SKM-1 treated with dmso at 0.1 percent for 144 hours (cell line): ENCODE data around the gene SOX9.

Experiments
- DNase-seq: peaks from one replicate; lab custom pipeline; 2025; ENCODE audit not compliant: unreplicated experiment; lab: John Stamatoyannopoulos, UW

The SOX9 gene

DNA sequence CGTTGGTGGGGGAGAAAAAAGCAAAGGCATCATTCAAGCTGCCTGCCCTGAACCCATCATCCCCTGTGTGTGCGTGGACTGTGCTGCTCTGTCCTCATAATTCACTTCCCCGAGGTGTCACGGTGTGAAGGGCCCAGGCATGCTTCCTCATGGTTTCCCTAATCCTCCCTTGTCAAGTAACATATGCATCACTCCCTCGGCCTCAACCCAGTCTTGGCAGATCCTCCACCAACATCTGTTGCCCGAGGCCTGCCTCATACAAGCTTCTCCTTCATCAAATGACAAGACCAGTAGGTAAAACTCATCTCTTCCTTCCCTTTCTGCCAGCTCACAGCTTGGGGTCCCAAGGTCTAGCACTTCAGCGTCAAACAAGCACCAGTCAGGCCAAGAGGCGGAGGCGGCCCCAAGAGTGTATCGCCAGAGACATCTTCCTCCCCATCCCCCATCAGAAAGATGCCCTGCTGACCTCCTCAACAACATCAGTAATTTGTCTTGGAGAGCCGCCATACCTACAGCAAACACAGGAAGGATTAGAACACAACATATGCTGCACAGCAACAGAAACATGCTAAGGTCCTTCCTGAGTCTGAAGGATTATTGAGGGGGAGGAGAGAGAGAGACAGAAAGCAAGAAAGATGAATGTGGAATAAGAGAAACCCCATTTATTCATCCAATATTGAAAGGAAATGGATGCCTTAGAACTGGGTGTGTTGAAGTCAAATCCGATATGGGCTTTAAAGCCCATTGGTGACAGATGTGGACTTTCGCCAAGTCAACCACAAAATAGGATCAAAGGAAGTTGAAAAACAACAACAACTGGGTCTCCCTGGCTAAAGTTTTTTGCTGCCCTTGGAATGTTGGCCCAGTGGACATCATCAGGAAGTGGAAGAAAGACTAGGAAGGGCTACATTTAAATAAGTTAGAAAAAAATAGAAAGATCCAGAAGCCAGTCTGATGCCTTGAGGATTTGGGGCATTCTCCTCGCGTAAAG is 38.4 kb downstream of the SOX9 start:
- no peak for DNase-seq

DNA sequence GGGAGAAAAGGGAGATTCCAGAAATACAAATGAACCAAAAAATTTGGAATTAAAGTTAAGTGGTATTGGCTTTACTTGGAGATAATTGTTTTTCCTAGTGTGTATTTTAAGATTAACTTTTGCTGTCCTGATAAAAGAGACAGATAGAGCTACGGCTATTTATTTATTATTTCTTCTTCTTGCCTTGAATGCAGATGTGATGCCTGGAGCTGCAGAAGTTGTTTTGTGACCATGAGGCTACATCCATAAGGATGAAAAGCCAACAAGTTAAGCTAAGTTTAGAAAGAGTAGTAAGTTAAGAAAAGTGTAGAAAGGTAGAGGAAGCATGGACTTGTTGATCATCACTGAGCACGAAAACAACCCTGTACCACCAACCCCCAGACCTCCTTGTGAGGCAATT is 41.7 kb downstream of the SOX9 start:
- no peak for DNase-seq

DNA sequence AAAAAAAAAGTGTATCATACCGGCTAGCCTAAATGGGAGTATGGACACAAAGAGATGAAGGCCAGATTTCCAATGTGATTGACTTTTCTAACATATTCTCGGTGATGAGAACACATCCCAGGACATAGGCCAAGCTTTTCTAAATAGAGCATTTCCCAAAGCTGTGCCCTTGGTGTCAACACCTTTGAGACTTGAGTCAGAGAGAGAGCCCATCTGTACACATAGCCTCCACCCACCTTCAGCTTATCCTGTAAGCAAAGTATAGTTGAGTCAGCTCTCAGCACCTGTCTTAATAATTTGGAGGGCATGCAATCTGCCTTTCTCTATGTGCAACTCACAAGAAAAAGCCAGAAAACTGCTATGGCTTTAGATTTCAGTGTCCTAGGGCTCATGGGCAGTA is 42.7 kb downstream of the SOX9 start:
- DNase-seq, result no peak

DNA sequence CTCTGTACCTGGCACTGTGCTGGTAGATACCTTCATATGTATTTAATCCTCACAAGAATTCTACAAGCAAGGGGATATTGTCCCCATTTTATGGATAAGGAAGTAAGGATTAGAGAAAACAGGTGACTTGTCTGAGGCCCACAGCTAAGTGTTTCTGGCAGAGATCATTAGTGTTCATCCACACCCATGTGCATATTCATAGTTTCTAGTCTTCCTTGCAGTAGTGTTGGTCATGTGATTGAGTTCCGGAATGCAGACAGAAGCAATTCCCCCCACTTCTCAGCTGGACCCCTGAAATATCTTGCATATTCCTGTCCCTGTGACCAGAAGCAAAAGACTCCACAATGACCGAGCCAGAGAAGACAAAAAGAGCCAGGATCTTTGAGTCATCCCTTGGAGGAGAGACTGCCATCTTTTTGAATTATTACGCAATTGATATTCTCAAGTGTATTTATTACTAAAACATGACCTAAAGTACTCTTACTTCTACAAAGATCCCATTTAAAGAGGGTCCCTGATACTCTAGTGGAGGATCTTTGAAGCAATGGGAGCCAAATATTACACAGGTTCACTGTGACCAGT is 43.4 kb downstream of the SOX9 start:
- no peak for DNase-seq

DNA sequence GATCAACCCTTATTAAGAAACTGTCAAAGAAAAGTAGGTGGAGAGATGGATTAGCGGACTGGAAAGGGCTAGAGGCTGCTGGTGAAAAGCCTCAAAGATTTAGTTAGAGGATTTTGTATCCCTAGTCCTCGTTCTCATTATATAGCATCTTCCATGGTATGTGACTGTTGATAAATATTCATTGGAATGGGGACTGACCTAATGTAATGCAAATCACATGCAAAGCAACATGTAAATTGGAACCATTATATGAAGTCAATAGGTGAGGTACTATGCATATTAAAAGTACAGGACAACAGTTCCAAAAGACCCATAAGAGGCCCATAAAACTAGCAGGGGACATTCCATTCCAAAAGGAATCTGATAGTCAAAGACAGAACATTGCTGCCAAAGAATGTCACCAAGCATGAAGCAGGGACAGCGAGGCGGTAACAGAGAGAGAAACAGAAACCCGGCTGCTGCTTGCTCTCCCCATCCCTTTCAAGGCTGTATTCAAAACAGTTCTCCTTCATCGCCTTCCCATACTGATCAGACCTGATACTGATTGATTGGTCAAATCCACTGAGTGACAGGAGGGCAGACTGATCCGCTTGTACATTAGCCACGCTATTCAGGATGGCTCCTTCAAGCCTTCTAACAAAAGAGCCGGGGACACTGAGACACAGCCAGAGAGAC is 44.5 kb downstream of the SOX9 start:
- no peak for DNase-seq

DNA sequence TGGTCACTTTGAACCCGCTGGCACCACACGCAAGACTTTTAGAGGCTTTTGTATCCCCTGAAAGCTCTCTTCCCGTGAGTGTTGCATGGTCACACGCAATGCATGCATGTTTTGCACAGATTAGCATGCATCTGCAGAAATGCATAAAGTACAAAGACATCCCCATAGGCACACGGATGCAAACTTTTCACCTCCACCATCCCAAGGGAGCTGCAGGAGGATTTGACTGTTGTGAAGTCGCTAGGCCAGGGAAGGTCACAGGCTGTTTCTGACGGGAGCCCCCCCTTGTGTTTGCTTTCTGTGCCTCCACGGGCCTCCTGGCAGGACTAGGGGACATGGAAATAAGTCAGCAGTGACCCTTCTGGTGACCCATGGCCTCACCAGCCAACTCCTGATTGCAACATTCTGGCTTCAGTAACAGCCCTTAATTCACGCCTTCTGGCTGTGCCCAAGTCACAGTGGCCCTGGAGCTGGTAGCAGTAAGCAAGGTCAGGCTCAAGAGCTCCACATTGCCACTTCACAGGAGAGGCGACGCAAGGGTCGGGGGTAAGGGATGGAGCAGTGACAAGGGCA is 45.1 kb downstream of the SOX9 start:
- no peak for DNase-seq

DNA sequence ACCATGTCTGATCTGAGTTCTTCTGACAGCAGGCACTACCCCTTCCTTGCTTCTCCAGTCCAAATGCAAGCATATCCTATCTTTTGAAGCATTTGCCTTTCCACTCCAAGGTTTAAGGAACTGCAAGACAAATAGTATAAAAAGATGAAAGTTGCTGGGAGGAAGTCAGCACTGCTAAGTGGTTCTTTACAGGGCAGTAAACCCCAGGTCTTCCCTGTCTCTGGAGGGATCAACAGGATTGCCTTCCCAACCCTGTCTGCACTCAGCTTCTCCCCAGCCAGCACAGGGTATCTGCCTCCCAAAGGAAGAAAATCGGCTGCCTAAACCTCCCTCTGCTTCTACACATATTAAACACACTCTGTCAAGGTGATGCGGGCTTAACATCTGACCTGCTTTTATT is 46.8 kb downstream of the SOX9 start:
- no peak for DNase-seq

DNA sequence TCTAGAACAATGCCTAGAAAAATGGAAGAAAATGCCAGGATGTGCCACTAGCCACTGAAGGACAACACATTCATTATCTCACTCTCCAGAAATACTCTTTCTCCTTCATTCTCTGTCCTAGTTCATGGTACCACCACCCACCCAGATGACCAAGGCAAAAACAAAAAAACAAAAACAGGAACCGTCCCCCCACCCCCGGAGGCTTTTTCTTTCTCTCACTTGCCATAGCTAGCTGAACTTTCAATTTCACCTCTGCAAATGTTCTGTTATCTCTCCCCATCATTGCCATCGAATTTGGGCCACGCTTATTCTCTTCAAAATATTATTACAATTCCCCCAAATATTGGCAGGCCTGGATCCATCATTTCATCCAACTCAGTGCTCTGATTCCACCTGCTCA is 49.0 kb downstream of the SOX9 start:
- DNase-seq, result no peak

DNA sequence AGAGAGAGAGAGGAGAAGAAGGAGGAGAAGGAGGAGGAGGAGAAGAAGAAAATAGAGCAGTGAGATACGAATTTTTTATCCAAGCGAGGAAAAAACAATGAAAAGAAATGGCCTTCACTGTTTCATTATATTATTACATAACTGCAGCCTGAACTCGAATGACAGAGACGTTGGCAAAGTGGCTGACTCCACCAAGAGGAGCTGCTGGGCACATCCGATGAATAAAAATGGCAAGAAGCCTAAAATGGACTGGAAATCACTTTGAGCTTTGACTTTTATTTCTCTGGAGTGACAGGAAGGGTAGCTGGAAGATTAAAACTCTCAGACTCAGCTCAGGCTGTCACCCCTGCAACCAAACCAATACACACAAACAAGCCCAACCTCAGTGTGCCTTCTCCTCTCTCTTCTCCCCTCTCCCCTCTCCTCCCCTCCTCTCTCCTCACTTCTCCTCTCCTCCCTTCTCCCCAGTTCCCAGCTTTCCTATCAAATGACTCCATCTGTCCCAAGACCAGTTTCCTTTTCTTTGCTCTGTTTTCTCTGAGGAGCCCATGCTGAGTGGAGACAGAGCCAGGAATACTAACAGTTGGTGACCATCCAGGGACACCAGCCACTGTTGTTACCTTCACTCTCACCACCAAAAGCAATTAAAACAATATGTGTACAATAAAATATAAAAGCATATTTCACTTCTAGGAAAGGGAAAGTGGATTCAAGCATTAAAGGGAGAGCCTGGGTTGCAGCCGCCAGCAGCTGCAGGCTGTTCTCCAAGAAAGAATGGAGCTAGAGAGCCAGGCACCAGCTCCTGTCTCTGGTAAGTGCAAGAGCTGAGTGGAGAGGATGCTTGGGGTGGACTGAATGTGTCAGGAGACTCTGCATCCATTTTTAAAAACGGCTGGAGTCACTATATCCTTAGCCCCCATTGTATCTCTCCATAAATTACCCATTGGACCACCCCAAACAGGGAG is 51.2 kb downstream of the SOX9 start:
- DNase-seq, result no peak

DNA sequence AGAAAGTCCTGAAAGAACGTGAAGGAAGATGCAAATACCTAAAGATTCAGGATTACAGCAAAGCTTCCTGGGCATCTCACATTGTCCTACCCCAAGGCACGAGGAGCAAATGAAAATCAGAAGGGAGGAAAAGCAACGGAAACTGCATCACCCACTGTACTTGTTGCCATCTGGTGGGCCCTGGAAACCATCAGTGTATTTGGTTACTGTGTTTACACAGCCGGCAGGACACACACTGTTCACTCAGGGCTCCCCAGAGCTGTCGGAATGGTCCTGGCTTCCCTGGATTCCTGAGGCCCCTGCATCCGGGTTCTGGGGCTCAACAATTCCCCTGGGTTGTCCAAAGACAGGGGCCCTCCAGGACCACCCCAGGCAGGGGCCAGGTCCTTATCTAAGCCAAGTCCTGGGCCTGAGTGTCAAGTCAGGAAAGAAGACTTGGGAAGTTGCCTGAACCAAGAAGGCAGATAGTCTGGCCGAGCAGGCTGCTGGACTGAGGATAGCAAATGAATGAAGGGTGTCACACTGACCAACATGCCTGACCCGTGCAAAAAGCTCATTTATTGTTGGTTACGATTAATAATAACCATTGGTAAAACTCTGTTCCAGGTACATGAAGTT is 52.8 kb downstream of the SOX9 start:
- no peak for DNase-seq

DNA sequence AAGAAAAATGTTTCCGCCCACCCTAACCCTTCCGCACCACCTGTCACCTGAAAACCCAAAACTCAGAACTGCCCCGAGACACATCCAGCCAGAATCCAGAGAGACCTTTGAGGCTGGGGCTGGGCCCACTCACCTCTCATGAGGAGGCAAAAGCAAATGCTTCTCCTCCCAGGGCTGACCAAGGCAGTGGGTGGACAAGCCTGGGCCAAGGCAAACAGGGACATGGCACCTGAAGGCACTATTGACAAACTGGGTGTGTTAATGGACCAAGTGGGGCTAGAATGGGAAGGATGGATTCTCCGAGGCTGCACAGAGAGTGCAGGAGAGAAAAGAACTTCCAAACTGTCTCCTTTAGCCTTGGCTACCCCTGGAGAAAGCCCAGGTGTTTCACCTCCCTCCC is 54.4 kb downstream of the SOX9 start:
- no peak for DNase-seq
